GM12878 (cell line): Measurements from ENCODE around the gene SNRNP35. TPM values are rescaled to one million over a fixed set of nuclear protein-coding genes. Genes with fewer than 3 reads are reported as not detected.

ENCODE experiments used
- ATAC-seq: fragments of 200-7000 bp; cut with Tn5 transposase; 3 replicates; pipeline ENCODE4 v1.9.1; 2020; ENCODE audit warnings: mild to moderate bottlenecking, moderate library complexity
- BruUV-seq: library from RNA; stranded (reverse); fragments of 400-500 nt; replicated peaks from 2 replicates; lab custom pipeline; 2021; lab: Mats Ljungman, UMichigan
- CTCF ChIA-PET: fragments of 300-600 bp; sonication (Branson Sonifier 250); formaldehyde crosslinking; extraction: SDS; loops from one replicate; lab custom pipeline; 2021; ENCODE audit warnings: inconsistent platforms; lab: Yijun Ruan, JAX
- POLR2A ChIA-PET: fragments of 350-600 bp; formaldehyde crosslinking; extraction: SDS; loops from one replicate; lab custom pipeline; 2021; ENCODE audit warnings: inconsistent platforms; lab: Charles Lee
- RAD21 ChIA-PET: fragments of 300-600 bp; sonication (Branson Sonifier 250); formaldehyde crosslinking; loops from one replicate; lab custom pipeline; 2023; ENCODE audit warnings: antibody characterized with exemption; ENCODE audit not compliant: unreplicated experiment; lab: Charles Lee
- SMC1A ChIA-PET: fragments of 300-600 bp; sonication (Branson Sonifier 250); formaldehyde crosslinking; loops from one replicate; lab custom pipeline; 2023; ENCODE audit not compliant: unreplicated experiment, uncharacterized antibody; lab: Charles Lee
- DNase-seq: peaks from one replicate; pipeline ENCODE4 v3.0.0-alpha.2; 2011; ENCODE audit warnings: low read depth, low spot score
- FAIRE-seq: peaks from 3 replicates; lab custom pipeline; 2011; peaks lifted over from hg19 to GRCh38; lab: Jason Lieb, UNC
- H2AFZ ChIP-seq: 2 replicates; pipeline ENCODE4 v1.6.0; 2011; ENCODE audit warnings: low read depth, low read length, control low read depth; ENCODE audit not compliant: control insufficient read depth
- H3K27ac ChIP-seq: 2 replicates; pipeline ENCODE4 v1.5.1; 2011; ENCODE audit warnings: control low read depth; ENCODE audit not compliant: control insufficient read depth, insufficient read depth
- H3K27me3 ChIP-seq, 2 experiments: replicated peaks in 1 of 2; 2 replicates each; pipeline versions ENCODE4 v1.6.0 to v1.6.1; 2011; ENCODE audit warnings: low read length in 1 of 2; ENCODE audit not compliant: control insufficient read depth in 2 of 2, insufficient read depth in 2 of 2
- H3K36me3 ChIP-seq, 2 experiments: 2 replicates each; pipeline ENCODE4 v1.5.1; 2011; ENCODE audit warnings: low read length in 1 of 2; ENCODE audit not compliant: control insufficient read depth in 2 of 2, insufficient read depth in 2 of 2
- H3K4me1 ChIP-seq: 2 replicates; pipeline ENCODE4 v1.6.1; 2011; ENCODE audit warnings: mild to moderate bottlenecking, low read length, moderate library complexity, mixed read lengths; ENCODE audit not compliant: control insufficient read depth, insufficient read depth
- H3K4me2 ChIP-seq: 2 replicates; pipeline ENCODE4 v1.6.0; 2011; ENCODE audit warnings: control low read depth; ENCODE audit not compliant: control insufficient read depth, insufficient read depth
- H3K4me3 ChIP-seq: fragments of 200-600 bp; sonication (generic); 2 replicates; pipeline ENCODE4 v1.5.1; 2016
- H3K79me2 ChIP-seq: 2 replicates; pipeline ENCODE4 v1.6.0; 2011; ENCODE audit warnings: low read length; ENCODE audit not compliant: control insufficient read depth, insufficient read depth
- H3K9ac ChIP-seq: 2 replicates; pipeline ENCODE4 v1.8.0; 2011; ENCODE audit warnings: low read length, control low read depth, mixed read lengths; ENCODE audit not compliant: control insufficient read depth, insufficient read depth
- H3K9me3 ChIP-seq: replicated peaks from 3 replicates; pipeline ENCODE4 v1.5.1; 2011; ENCODE audit warnings: mild to moderate bottlenecking, low read length; ENCODE audit not compliant: control insufficient read depth, insufficient read depth
- H4K20me1 ChIP-seq: 2 replicates; pipeline ENCODE4 v1.6.0; 2011; ENCODE audit not compliant: control insufficient read depth, insufficient read depth
- CREB1 ChIP-seq: IDR thresholded peaks from 2 replicates; pipeline ENCODE4 v1.6.1; 2012; ENCODE audit warnings: low read depth, mild to moderate bottlenecking, inconsistent platforms
- GABPA ChIP-seq: IDR thresholded peaks from 2 replicates; pipeline ENCODE4 v1.6.1; 2014; ENCODE audit warnings: antibody characterized with exemption, low read depth, mild to moderate bottlenecking, inconsistent platforms
- NR2F1 ChIP-seq: fragments of 450-650 bp; conservative IDR thresholded peaks from 2 replicates; pipeline ENCODE4 v1.6.1; 2017; ENCODE audit warnings: mild to moderate bottlenecking
- POLR2AphosphoS5 ChIP-seq: IDR thresholded peaks from 2 replicates; pipeline ENCODE4 v1.6.1; 2011; ENCODE audit warnings: mild to moderate bottlenecking, low read length, inconsistent platforms
- SIN3A ChIP-seq: IDR thresholded peaks from 2 replicates; pipeline ENCODE4 v1.6.1; 2012; ENCODE audit warnings: low read depth, low read length, improper control_type of control experiment
- SIX5 ChIP-seq: IDR thresholded peaks from 2 replicates; pipeline ENCODE4 v1.6.1; 2011; ENCODE audit warnings: mild to moderate bottlenecking, low read depth, low read length, moderate library complexity; ENCODE audit not compliant: severe bottlenecking
- WGBS: methylation state at CpG from one replicate; pipeline ENCODE4 v1.1.6; 2016; ENCODE audit warnings: low lambda C conversion rate; ENCODE audit not compliant: insufficient replicate concordance, insufficient coverage; ENCODE audit errors: missing lambda C conversion rate; 5-methylcytosine and 5-hydroxymethylcytosine counted together
- in situ Hi-C: fragments of 300-500 bp; cut with MboI; formaldehyde crosslinking; loops from 9 replicates; pipeline ENCODE4 v1.14.3; 2018; ENCODE audit warnings: mixed read lengths
- intact Hi-C: fragments of 100-400 bp; cut with micrococcal nuclease; formaldehyde crosslinking; loops from one replicate; pipeline ENCODE4 v1.14.2; 2022; ENCODE audit not compliant: unreplicated experiment
- polyA plus RNA-seq, 11 experiments: library from polyadenylated mRNA; depleted of rRNA in 4 of 11; unstranded in 6 of 11; stranded (reverse) in 5 of 11; fragments of >200 nt; fragmentation: Nextera tagmentation in 4 of 11; fragmentation: Illumina TruSeq in 1 of 11; extraction: Ambion mirVana in 4 of 11; extraction: Trizol in 1 of 11; gene quantifications; 1 replicate in 1 of 11; 2 replicates in 10 of 11; pipeline versions ENCODE4 v1.2.1 to v1.2.3, GENCODE V29; 2011 to 2016; ENCODE audit warnings: inconsistent platforms in 2 of 11, missing spikeins in 2 of 11, low read depth in 1 of 11
- total RNA-seq, 4 experiments: library from RNA; depleted of rRNA in 3 of 4; stranded (reverse); fragments of >200 nt in 3 of 4; fragmentation: Illumina TruSeq in 1 of 4; extraction: Trizol in 1 of 4; gene quantifications; 2 replicates each; pipeline versions ENCODE4 v1.2.1 to v1.2.3, GENCODE V29; 2013 to 2021
- TF ChIP-seq, protein P1 (sequence below): IDR thresholded peaks from 2 replicates; pipeline ENCODE4 v1.6.1; 2011; ENCODE audit warnings: low read depth, low read length, improper control_type of control experiment, borderline replicate concordance

The SNRNP35 gene
- total and polyA plus RNA-seq, 10 of the 15 experiments (the other 5 are each of a cell fraction or from before 2014, with no cell fraction given): 21.6 to 49.6 (median 29.0) TPM

DNA sequence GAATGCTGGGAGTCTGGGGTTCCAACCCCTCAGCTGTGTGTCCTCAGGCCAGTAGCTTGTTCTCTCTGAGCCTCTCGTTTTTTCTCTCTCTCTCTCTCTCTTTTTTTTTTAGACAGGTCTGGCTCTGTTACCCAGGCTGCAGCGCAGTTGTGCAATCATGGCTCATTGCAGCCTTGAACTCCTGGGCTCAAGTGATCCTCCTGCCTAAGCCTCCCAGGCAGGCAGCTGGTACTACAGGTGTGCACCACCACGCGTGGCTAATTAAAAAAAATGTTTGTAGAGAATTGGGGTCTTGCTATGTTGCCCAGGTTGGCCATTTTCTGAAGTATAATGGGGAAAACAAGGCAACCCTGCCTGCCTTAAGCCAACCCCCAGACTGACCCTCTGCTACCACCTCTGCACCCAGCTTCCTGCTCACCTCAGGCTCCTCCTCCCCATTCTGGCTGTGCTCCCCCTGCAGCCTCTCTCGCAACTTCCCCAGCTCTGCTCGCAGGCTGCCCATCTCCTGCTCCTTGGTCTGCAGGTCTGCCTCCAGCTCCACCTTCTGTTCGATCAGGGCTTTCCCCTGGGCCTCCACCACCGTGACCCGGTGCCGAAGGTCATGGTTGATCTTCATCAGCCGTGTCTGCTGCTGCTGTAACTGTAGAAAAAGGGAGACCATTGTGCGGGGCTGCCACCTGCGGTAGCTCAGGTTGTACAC, 40.3 kb downstream of the SNRNP35 start:
- H3K27ac ChIP-seq: no peak overlapping the region
- intact Hi-C loops (no loop called here), in situ Hi-C loops (no loop called here)
- 48% methylated on average over 13 of the region's 13 CpGs for WGBS
- H3K4me2 ChIP-seq: no peak overlapping the region
- RAD21 ChIA-PET: no interaction called here
- no TSS peak for BruUV-seq
- no peaks in the 10 kb centered on the region for H3K36me3 ChIP-seq
- H2AFZ ChIP-seq: no peak overlapping the region
- H3K9ac ChIP-seq: no peak overlapping the region
- SMC1A ChIA-PET: no interaction called here
- H4K20me1 ChIP-seq: no peaks in the 10 kb centered on the region
- DNase-seq: no peak
- H3K79me2 ChIP-seq: no peaks in the 10 kb centered on the region
- H3K4me3 ChIP-seq: no peak overlapping the region
- no peaks in the 10 kb centered on the region for H3K9me3 ChIP-seq
- H3K27me3 ChIP-seq: no peaks in the 10 kb centered on the region
- CTCF ChIA-PET: interaction anchor here (0.6 kb wide), 3 partner anchors 40 to 426 kb away, joined by 3 read pairs; no protein-coding TSS in a partner anchor
- FAIRE-seq: no peak
- TF ChIP-seq NR2F1: no peak
- TF ChIP-seq, protein P1, sequence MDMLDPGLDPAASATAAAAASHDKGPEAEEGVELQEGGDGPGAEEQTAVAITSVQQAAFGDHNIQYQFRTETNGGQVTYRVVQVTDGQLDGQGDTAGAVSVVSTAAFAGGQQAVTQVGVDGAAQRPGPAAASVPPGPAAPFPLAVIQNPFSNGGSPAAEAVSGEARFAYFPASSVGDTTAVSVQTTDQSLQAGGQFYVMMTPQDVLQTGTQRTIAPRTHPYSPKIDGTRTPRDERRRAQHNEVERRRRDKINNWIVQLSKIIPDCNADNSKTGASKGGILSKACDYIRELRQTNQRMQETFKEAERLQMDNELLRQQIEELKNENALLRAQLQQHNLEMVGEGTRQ: no peak
- H3K4me1 ChIP-seq: no peaks in the 10 kb centered on the region
- POLR2A ChIA-PET: no interaction called here
- peak; percentile 50 for ATAC-seq

DNA sequence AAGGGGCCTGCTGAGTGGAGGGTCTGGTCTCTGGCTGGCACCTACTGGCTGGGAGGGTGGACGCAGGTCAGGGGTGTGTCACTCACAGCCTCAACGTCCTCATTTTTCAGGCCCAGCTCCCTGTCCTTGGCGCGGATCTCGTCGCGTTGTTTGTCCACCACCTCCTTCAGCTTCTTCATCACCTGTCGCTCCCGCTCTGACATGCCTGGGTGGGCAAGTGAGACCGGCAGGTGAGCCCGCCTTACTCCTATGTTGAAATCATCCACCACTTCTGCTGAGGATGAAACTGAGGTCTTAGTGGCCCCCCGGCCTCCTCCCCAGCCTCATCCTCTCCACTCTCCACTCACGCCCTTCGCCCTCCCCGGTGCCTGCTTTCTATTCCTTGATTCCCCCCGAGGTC, 41.4 kb downstream of the SNRNP35 start:
- RAD21 ChIA-PET: no interaction called here
- Histone ChIP-seq H3K4me3 (no peak overlapping the region), H2AFZ (no peak overlapping the region), H3K9me3 (no peaks in the 10 kb centered on the region), H3K79me2 (no peaks in the 10 kb centered on the region), H4K20me1 (no peaks in the 10 kb centered on the region), H3K27ac (no peak overlapping the region)
- 86% methylated on average over 16 of the region's 16 CpGs for WGBS
- CTCF ChIA-PET: no interaction called here
- no TSS peak for BruUV-seq
- POLR2A ChIA-PET: no interaction called here
- TF ChIP-seq SIN3A (no peak), POLR2AphosphoS5 (no peak), CREB1 (no peak), GABPA (no peak), SIX5 (no peak)
- TF ChIP-seq, protein P1: no peak
- TF ChIP-seq, all 136 proteins: peak for 0
- Histone ChIP-seq H3K4me2 (no peak overlapping the region), H3K4me1 (no peaks in the 10 kb centered on the region), H3K9ac (no peak overlapping the region), H3K36me3 (no peaks in the 10 kb centered on the region), H3K27me3 (no peaks in the 10 kb centered on the region)
- SMC1A ChIA-PET: no interaction called here
- ATAC-seq (no peak), DNase-seq (no peak), FAIRE-seq (no peak)
- in situ Hi-C loops: no loop called here
- intact Hi-C loops: no loop called here
